Upper lobe of left lung (tissue), 4 donors: ENCODE data around the gene NEB.

Experiments
- EP300 ChIP-seq, 4 donors: sonication (generic); formaldehyde crosslinking; IDR thresholded peaks; one replicate each; pipeline ENCODE4 v1.5.1; 2017; ENCODE audit warnings: antibody characterized with exemption in 4 of 4, control low read depth in 2 of 4
- POLR2AphosphoS5 ChIP-seq, 2 donors: sonication (generic); formaldehyde crosslinking; IDR thresholded peaks; one replicate each; pipeline ENCODE4 v1.5.1; 2017; ENCODE audit warnings: antibody characterized with exemption in 2 of 2
- TF ChIP-seq, protein P1 (sequence below), 6 experiments: fragments of 450-650 bp in 4 of 6; fragments of 200-600 bp in 2 of 6; sonication (generic) in 2 of 6; IDR thresholded peaks; one replicate each; pipeline ENCODE4 v1.5.1; 2016 to 2019; ENCODE audit warnings: antibody characterized with exemption in 6 of 6

GRCh38 chr2:151780938-151781337 is 46.7 kb upstream of the NEB start:
- TF ChIP-seq, protein P1, sequence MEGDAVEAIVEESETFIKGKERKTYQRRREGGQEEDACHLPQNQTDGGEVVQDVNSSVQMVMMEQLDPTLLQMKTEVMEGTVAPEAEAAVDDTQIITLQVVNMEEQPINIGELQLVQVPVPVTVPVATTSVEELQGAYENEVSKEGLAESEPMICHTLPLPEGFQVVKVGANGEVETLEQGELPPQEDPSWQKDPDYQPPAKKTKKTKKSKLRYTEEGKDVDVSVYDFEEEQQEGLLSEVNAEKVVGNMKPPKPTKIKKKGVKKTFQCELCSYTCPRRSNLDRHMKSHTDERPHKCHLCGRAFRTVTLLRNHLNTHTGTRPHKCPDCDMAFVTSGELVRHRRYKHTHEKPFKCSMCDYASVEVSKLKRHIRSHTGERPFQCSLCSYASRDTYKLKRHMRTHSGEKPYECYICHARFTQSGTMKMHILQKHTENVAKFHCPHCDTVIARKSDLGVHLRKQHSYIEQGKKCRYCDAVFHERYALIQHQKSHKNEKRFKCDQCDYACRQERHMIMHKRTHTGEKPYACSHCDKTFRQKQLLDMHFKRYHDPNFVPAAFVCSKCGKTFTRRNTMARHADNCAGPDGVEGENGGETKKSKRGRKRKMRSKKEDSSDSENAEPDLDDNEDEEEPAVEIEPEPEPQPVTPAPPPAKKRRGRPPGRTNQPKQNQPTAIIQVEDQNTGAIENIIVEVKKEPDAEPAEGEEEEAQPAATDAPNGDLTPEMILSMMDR (IDR thresholded peaks at IDR 0.05), result no peak
- no peak for TF ChIP-seq EP300 (IDR thresholded peaks at IDR 0.05)
- no peak for TF ChIP-seq POLR2AphosphoS5 (IDR thresholded peaks at IDR 0.05)
